CD14-positive monocyte (primary cell): ENCODE measurements around the gene CCDC169. TPM values are rescaled to one million over a fixed set of nuclear protein-coding genes. Genes with fewer than 3 reads are reported as not detected.
"Not testable (repeated sequence)": the region's sequence is repeated elsewhere in the genome, so short reads cannot be mapped to it uniquely, and the experiment has no call there.

ENCODE experiments used
- DNase-seq, 3 donors: peaks; one replicate each; pipeline ENCODE4 v3.0.0-alpha.2; 2011 to 2022
- H2AFZ ChIP-seq: 2 replicates; pipeline ENCODE4 v1.6.0; 2012; ENCODE audit warnings: mild to moderate bottlenecking, low read depth, low read length, inconsistent platforms; ENCODE audit not compliant: insufficient read depth, poor library complexity, severe bottlenecking
- H3K27ac ChIP-seq, 2 donors: 1 replicate in 1 of 2; 2 replicates in 1 of 2; pipeline ENCODE4 v1.5.1; 2012 to 2013; ENCODE audit warnings: low read length in 2 of 2, control low read depth in 1 of 2, inconsistent platforms in 1 of 2, low read depth in 1 of 2, mild to moderate bottlenecking in 1 of 2
- H3K27me3 ChIP-seq, 2 donors: one replicate each; pipeline versions ENCODE4 v1.6.0 to v1.6.1; 2011 to 2013; ENCODE audit warnings: low read length in 2 of 2; ENCODE audit not compliant: control insufficient read depth in 2 of 2, insufficient read depth in 2 of 2
- H3K36me3 ChIP-seq, 2 donors: replicated peaks in 1 of 2; 1 replicate in 1 of 2; 2 replicates in 1 of 2; pipeline versions ENCODE4 v1.5.1 to v1.6.1; 2012 to 2013; ENCODE audit warnings: low read length in 2 of 2, control low read depth in 1 of 2, inconsistent platforms in 1 of 2, mild to moderate bottlenecking in 1 of 2; ENCODE audit not compliant: insufficient read depth in 2 of 2, control insufficient read depth in 1 of 2
- H3K4me1 ChIP-seq, 2 donors: 1 replicate in 1 of 2; 2 replicates in 1 of 2; pipeline versions ENCODE4 v1.5.1 to v1.6.1; 2012 to 2013; ENCODE audit warnings: low read length in 2 of 2, control low read depth in 1 of 2, inconsistent platforms in 1 of 2, mild to moderate bottlenecking in 1 of 2, moderate library complexity in 1 of 2; ENCODE audit not compliant: insufficient read depth in 2 of 2, control insufficient read depth in 1 of 2
- H3K4me2 ChIP-seq: replicated peaks from 2 replicates; pipeline ENCODE3; 2012; ENCODE audit warnings: low read length, moderate library complexity, mild to moderate bottlenecking; ENCODE audit not compliant: poor library complexity, severe bottlenecking; ENCODE audit errors: extremely low read depth
- H3K4me3 ChIP-seq, 3 experiments: fragments of 200-600 bp in 1 of 3; sonication (generic) in 1 of 3; replicated peaks in 1 of 3; 1 replicate in 2 of 3; 2 replicates in 1 of 3; pipeline ENCODE4 v1.5.1; 2011 to 2013; ENCODE audit warnings: low read length in 3 of 3, mild to moderate bottlenecking in 3 of 3, control low read depth in 2 of 3, low read depth in 2 of 3, inconsistent platforms in 1 of 3, moderate library complexity in 1 of 3
- H3K79me2 ChIP-seq: 2 replicates; pipeline ENCODE4 v1.6.0; 2012; ENCODE audit warnings: mild to moderate bottlenecking, control low read depth, inconsistent platforms, low read length, moderate library complexity; ENCODE audit not compliant: insufficient read depth
- H3K9ac ChIP-seq: 2 replicates; pipeline ENCODE4 v1.6.0; 2017; ENCODE audit warnings: low read length, mild to moderate bottlenecking; ENCODE audit not compliant: insufficient read depth, poor library complexity, severe bottlenecking
- H3K9me3 ChIP-seq, 2 donors: replicated peaks in 1 of 2; 1 replicate in 1 of 2; 2 replicates in 1 of 2; pipeline versions ENCODE4 v1.5.1 to v1.6.1; 2012 to 2013; ENCODE audit warnings: low read length in 2 of 2, control low read depth in 1 of 2; ENCODE audit not compliant: control insufficient read depth in 1 of 2, insufficient read depth in 1 of 2
- H4K20me1 ChIP-seq: 2 replicates; pipeline ENCODE4 v1.6.0; 2012; ENCODE audit warnings: mild to moderate bottlenecking, low read length, control low read depth, moderate library complexity; ENCODE audit not compliant: insufficient read depth
- H3K27ac Mint-ChIP-seq, 7 donors: one replicate each; pipeline ENCODE4 v1.8.0; 2020; ENCODE audit warnings: mild to moderate bottlenecking in 7 of 7, mixed read lengths in 7 of 7, moderate library complexity in 6 of 7, inconsistent platforms in 2 of 7
- H3K27me3 Mint-ChIP-seq, 3 donors: one replicate each; pipeline ENCODE4 v1.8.0; 2021 to 2022; ENCODE audit warnings: low read depth in 3 of 3, mild to moderate bottlenecking in 3 of 3, mixed read lengths in 3 of 3, moderate library complexity in 3 of 3, inconsistent platforms in 1 of 3
- H3K36me3 Mint-ChIP-seq, 2 donors: one replicate each; pipeline ENCODE4 v1.8.0; 2020; ENCODE audit warnings: mixed read lengths in 2 of 2, inconsistent platforms in 1 of 2, mild to moderate bottlenecking in 1 of 2
- H3K4me1 Mint-ChIP-seq: one replicate; pipeline ENCODE4 v1.8.0; 2020; ENCODE audit warnings: mild to moderate bottlenecking, mixed read lengths
- H3K4me3 Mint-ChIP-seq, 2 donors: one replicate each; pipeline ENCODE4 v1.8.0; 2020; ENCODE audit warnings: mild to moderate bottlenecking in 2 of 2, mixed read lengths in 2 of 2, moderate library complexity in 1 of 2
- H3K9me3 Mint-ChIP-seq, 7 donors: one replicate each; pipeline ENCODE4 v1.8.0; 2020 to 2022; ENCODE audit warnings: mixed read lengths in 7 of 7, mild to moderate bottlenecking in 6 of 7, moderate library complexity in 6 of 7, inconsistent platforms in 2 of 7
- CTCF ChIP-seq: fragments of 200-600 bp; IDR thresholded peaks from one replicate; pipeline ENCODE4 v1.8.0; 2022; ENCODE audit warnings: antibody characterized with exemption, mild to moderate bottlenecking
- WGBS: methylation state at CpG from one replicate; pipeline ENCODE4 v1.1.5; 2013; ENCODE audit warnings: missing lambda C conversion rate; ENCODE audit not compliant: insufficient coverage; 5-methylcytosine and 5-hydroxymethylcytosine counted together
- intact Hi-C, 2 donors: fragments of 100-400 bp; cut with micrococcal nuclease; formaldehyde crosslinking; loops; one replicate each; pipeline versions ENCODE4 v1.15.0 to v1.15.1; 2023
- polyA plus RNA-seq, 3 donors: library from polyadenylated mRNA; depleted of rRNA in 1 of 3; unstranded in 2 of 3; stranded (reverse) in 1 of 3; fragments of 300-500 nt in 2 of 3; fragments of >200 nt in 1 of 3; fragmentation: Illumina TruSeq in 2 of 3; gene quantifications; 1 replicate in 2 of 3; 2 replicates in 1 of 3; pipeline ENCODE4 v1.2.3, GENCODE V29; 2012 to 2021

CCDC169 gene
- polyA plus RNA-seq, 3 donors = 0.03 TPM; not detected in 2

- no peak overlapping the region for H3K4me3 Mint-ChIP-seq
- Histone ChIP-seq H3K27me3 (peaks cover 9 to 14% of the 10 kb centered on the region in 2 donors), H3K4me1 (peaks cover 6 to 7% of the 10 kb centered on the region in 2 donors), H2AFZ (no peak overlapping the region), H3K36me3 (peaks cover 22 to 39% of the 10 kb centered on the region in 2 donors), H3K4me3 (no peak overlapping the region), H4K20me1 (no peaks in the 10 kb centered on the region), H3K27ac (no peak overlapping the region), H3K79me2 (no peaks in the 10 kb centered on the region), H3K9ac (no peak overlapping the region), H3K9me3 (no peaks in the 10 kb centered on the region), H3K4me2 (no peak overlapping the region)
- H3K9me3 Mint-ChIP-seq = no peaks in the 10 kb centered on the region
- H3K27ac Mint-ChIP-seq = no peak overlapping the region
- H3K4me1 Mint-ChIP-seq = peaks cover 12% of the 10 kb centered on the region
- no CpG with 5 or more reads among the region's 3 CpGs for WGBS
- intact Hi-C loops = no loop called here
- no peak for DNase-seq
- no peak for TF ChIP-seq CTCF
- H3K27me3 Mint-ChIP-seq = peaks cover 18 to 24% (median 18%) of the 10 kb centered on the region in 3 donors
- H3K36me3 Mint-ChIP-seq = peaks cover 22 to 34% of the 10 kb centered on the region in 2 donors
These were observed 4.7 kb upstream of the CCDC169 start for GRCh38 chr13:36302289-36302688.

- H3K9me3 ChIP-seq, intact Hi-C loops, H3K4me3 ChIP-seq, H4K20me1 ChIP-seq, H3K79me2 ChIP-seq, H3K9me3 Mint-ChIP-seq, H3K4me1 ChIP-seq, H3K27ac Mint-ChIP-seq, DNase-seq, H3K9ac ChIP-seq, H2AFZ ChIP-seq, H3K4me2 ChIP-seq, H3K27ac ChIP-seq, H3K4me3 Mint-ChIP-seq: not testable (repeated sequence)
- 36% methylated on average over 1 of the region's 3 CpGs for WGBS
- peaks cover 18% of the 10 kb centered on the region for H3K4me1 Mint-ChIP-seq
- H3K36me3 Mint-ChIP-seq = peaks cover 15 to 27% of the 10 kb centered on the region in 2 donors
- peaks cover 18 to 26% (median 18%) of the 10 kb centered on the region in 3 donors for H3K27me3 Mint-ChIP-seq
- Histone ChIP-seq H3K27me3 (peaks cover 9 to 14% of the 10 kb centered on the region in 2 donors), H3K36me3 (peaks cover 17 to 19% of the 10 kb centered on the region in 2 donors)
These were observed 1.9 kb upstream of the CCDC169 start for GRCh38 chr13:36299469-36299868.
